Kidney (tissue), 14 donors: ENCODE data around the gene CCNH. TPM values are rescaled to one million over a fixed set of nuclear protein-coding genes. Genes with fewer than 3 reads are reported as not detected.

ENCODE experiments used
- DNase-seq, 5 donors: peaks; one replicate each; pipeline ENCODE4 v3.0.0-alpha.2; 2013 to 2020
- FAIRE-seq: peaks from 2 replicates; lab custom pipeline; 2012; peaks lifted over from hg19 to GRCh38; lab: Jason Lieb, UNC
- H3K27ac ChIP-seq, 2 donors: one replicate each; pipeline ENCODE4 v1.7.0; 2013; ENCODE audit warnings: low read depth in 2 of 2, low read length in 2 of 2, inconsistent platforms in 1 of 2
- H3K27me3 ChIP-seq: one replicate; pipeline ENCODE4 v1.7.1; 2013; ENCODE audit warnings: low read length, inconsistent platforms; ENCODE audit not compliant: control insufficient read depth, insufficient read depth
- H3K36me3 ChIP-seq, 3 donors: one replicate each; pipeline versions ENCODE4 v1.7.0 to v1.7.1; 2013; ENCODE audit warnings: low read length in 3 of 3, control low read depth in 1 of 3, inconsistent platforms in 1 of 3; ENCODE audit not compliant: insufficient read depth in 3 of 3, control insufficient read depth in 2 of 3
- H3K4me1 ChIP-seq, 3 donors: one replicate each; pipeline versions ENCODE4 v1.7.0 to v1.7.1; 2013; ENCODE audit warnings: low read length in 3 of 3, inconsistent platforms in 1 of 3, low read depth in 1 of 3; ENCODE audit not compliant: control insufficient read depth in 2 of 3, insufficient read depth in 2 of 3
- H3K4me3 ChIP-seq, 3 donors: one replicate each; pipeline versions ENCODE4 v1.7.0 to v1.8.1; 2013; ENCODE audit warnings: low read length in 3 of 3, control low read depth in 1 of 3, inconsistent platforms in 1 of 3
- H3K9ac ChIP-seq, 3 donors: one replicate each; pipeline versions ENCODE4 v1.7.0 to v1.7.1; 2013; ENCODE audit warnings: low read length in 3 of 3, control low read depth in 1 of 3, inconsistent platforms in 1 of 3
- H3K9me3 ChIP-seq, 3 donors: one replicate each; pipeline versions ENCODE4 v1.7.0 to v1.7.1; 2013; ENCODE audit warnings: low read length in 3 of 3, control low read depth in 1 of 3, inconsistent platforms in 1 of 3; ENCODE audit not compliant: control insufficient read depth in 2 of 3, insufficient read depth in 1 of 3
- intact Hi-C: fragments of 100-400 bp; cut with DNase I; formaldehyde crosslinking; loops from one replicate; pipeline ENCODE4 v1.11.1; 2022
- polyA plus RNA-seq: library from polyadenylated mRNA; stranded (reverse); fragments of 350-450 nt; fragmentation: Illumina TruSeq; extraction: RNeasy Lipid Tissue Mini Kit (QIAGEN cat#74804); gene quantifications from one replicate; pipeline ENCODE4 v1.2.3, GENCODE V29; 2014; ENCODE audit warnings: low read depth, low replicate concordance; ENCODE audit not compliant: insufficient read depth
- total RNA-seq: library from RNA; stranded (reverse); fragmentation: NEBNext Ultra II Directional; extraction: Animal tissue kit (Norgen Biotek cat#: 25700); gene quantifications from one replicate; pipeline ENCODE4 v1.2.1, GENCODE V29; 2021
- TF ChIP-seq, protein P1 (sequence below): IDR thresholded peaks from 3 replicates; pipeline ENCODE4 v1.5.1; 2012; ENCODE audit warnings: mild to moderate bottlenecking, moderate library complexity, borderline replicate concordance; ENCODE audit not compliant: insufficient read depth; ENCODE audit errors: extremely low read depth
- donor health status: control.
- donor health status: control.
- donor health status: control.
- donor health status: control.
- donor health status: control.
- donor health status: DM: yes; HTN: yes; CAD: no.
- donor health status: Normal renal cell carcinoma (clear cell type).

Gene CCNH
- total and polyA plus RNA-seq, 2 donors from 2014 or later = 49.7 to 52.6 TPM

- TF ChIP-seq, protein P1, sequence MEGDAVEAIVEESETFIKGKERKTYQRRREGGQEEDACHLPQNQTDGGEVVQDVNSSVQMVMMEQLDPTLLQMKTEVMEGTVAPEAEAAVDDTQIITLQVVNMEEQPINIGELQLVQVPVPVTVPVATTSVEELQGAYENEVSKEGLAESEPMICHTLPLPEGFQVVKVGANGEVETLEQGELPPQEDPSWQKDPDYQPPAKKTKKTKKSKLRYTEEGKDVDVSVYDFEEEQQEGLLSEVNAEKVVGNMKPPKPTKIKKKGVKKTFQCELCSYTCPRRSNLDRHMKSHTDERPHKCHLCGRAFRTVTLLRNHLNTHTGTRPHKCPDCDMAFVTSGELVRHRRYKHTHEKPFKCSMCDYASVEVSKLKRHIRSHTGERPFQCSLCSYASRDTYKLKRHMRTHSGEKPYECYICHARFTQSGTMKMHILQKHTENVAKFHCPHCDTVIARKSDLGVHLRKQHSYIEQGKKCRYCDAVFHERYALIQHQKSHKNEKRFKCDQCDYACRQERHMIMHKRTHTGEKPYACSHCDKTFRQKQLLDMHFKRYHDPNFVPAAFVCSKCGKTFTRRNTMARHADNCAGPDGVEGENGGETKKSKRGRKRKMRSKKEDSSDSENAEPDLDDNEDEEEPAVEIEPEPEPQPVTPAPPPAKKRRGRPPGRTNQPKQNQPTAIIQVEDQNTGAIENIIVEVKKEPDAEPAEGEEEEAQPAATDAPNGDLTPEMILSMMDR = no peak
- Histone ChIP-seq H3K9ac (no peak overlapping the region), H3K4me3 (no peak overlapping the region), H3K27me3 (no peaks in the 10 kb centered on the region), H3K36me3 (peaks cover 8 to 55% (median 23%) of the 10 kb centered on the region in 3 donors), H3K4me1 (no peaks in the 10 kb centered on the region), H3K27ac (no peak overlapping the region), H3K9me3 (no peaks in the 10 kb centered on the region)
- FAIRE-seq (no peak), DNase-seq (no peak)
- intact Hi-C loops = no loop called here
Measured at GRCh38 chr5:87394411-87395165, 18.1 kb downstream of the CCNH start.

DNA sequence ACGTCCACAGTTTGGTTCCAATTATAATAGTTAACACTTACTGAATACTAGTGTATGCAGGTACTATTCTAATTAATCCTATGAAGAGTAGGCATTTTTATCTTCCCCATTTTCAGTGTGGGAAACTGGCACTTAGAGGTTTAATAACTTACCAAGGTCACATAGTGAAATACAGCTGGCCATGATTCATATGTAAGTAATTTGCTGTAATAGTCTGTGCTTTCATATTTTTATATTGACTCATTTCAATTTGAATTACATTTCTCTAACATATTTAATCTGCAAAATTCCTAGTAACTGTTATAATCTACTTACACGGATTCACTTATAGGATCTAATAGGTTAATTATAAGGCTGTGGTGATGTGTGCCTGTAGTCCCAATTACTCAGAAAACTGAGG, 19.4 kb downstream of the CCNH start:
- no peak for FAIRE-seq
- Histone ChIP-seq H3K9ac (no peak overlapping the region), H3K4me3 (no peak overlapping the region), H3K36me3 (peaks cover 5 to 50% (median 20%) of the 10 kb centered on the region in 3 donors), H3K27me3 (no peaks in the 10 kb centered on the region), H3K4me1 (no peaks in the 10 kb centered on the region), H3K9me3 (no peaks in the 10 kb centered on the region), H3K27ac (peak overlapping the region in 1 of 2 donors; percentile 23)
- intact Hi-C loops = no loop called here
- DNase-seq = no peak
- TF ChIP-seq, protein P1 = no peak

- Histone ChIP-seq H3K9me3 (no peaks in the 10 kb centered on the region), H3K27me3 (no peaks in the 10 kb centered on the region), H3K4me1 (no peaks in the 10 kb centered on the region), H3K36me3 (peaks cover 5 to 49% (median 18%) of the 10 kb centered on the region in 3 donors), H3K4me3 (no peak overlapping the region), H3K27ac (peak overlapping the region in 1 of 2 donors; percentile 32), H3K9ac (no peak overlapping the region)
- no peak for DNase-seq
- intact Hi-C loops = no loop called here
- TF ChIP-seq, protein P1 = no peak
- no peak for FAIRE-seq
Measured at GRCh38 chr5:87392801-87393200, 19.9 kb downstream of the CCNH start.
